Spleen (tissue), 11 donors: Measurements from ENCODE around the gene IMPDH1. TPM values are rescaled to one million over a fixed set of nuclear protein-coding genes. Genes with fewer than 3 reads are reported as not detected.
A peak's percentile ranks its signal among the peaks of the same experiment; 100 is the strongest.

Experiments used
- DNase-seq: peaks from one replicate; pipeline ENCODE4 v3.0.0-alpha.2; 2020
- H3K27ac ChIP-seq, 8 donors: fragments of 200-600 bp; sonication (generic) in 7 of 8; 1 replicate in 4 of 8; 2 replicates in 4 of 8; pipeline versions ENCODE4 v1.5.0 to v1.8.0; 2016 to 2021; ENCODE audit warnings: inconsistent platforms in 4 of 8, mild to moderate bottlenecking in 4 of 8, moderate library complexity in 1 of 8
- H3K27me3 ChIP-seq, 7 donors: fragments of 200-600 bp; sonication (generic) in 6 of 7; replicated peaks in 1 of 7; 1 replicate in 4 of 7; 2 replicates in 3 of 7; pipeline versions ENCODE4 v1.5.0 to v1.8.0; 2016 to 2021; ENCODE audit warnings: inconsistent platforms in 3 of 7, mild to moderate bottlenecking in 1 of 7
- H3K36me3 ChIP-seq, 6 donors: fragments of 200-600 bp; sonication (generic) in 5 of 6; 1 replicate in 4 of 6; 2 replicates in 2 of 6; pipeline versions ENCODE4 v1.5.0 to v1.8.0; 2016 to 2021; ENCODE audit warnings: inconsistent platforms in 2 of 6
- H3K4me1 ChIP-seq, 6 donors: fragments of 200-600 bp; sonication (generic) in 5 of 6; 1 replicate in 3 of 6; 2 replicates in 3 of 6; pipeline versions ENCODE4 v1.5.0 to v1.8.0; 2016 to 2021; ENCODE audit warnings: inconsistent platforms in 3 of 6
- H3K4me3 ChIP-seq, 8 donors: fragments of 200-600 bp; sonication (generic) in 7 of 8; 1 replicate in 4 of 8; 2 replicates in 4 of 8; pipeline versions ENCODE4 v1.5.0 to v1.8.0; 2016 to 2021; ENCODE audit warnings: inconsistent platforms in 4 of 8, mild to moderate bottlenecking in 4 of 8, moderate library complexity in 2 of 8
- H3K9me3 ChIP-seq, 8 donors: fragments of 200-600 bp; sonication (generic) in 7 of 8; 1 replicate in 4 of 8; 2 replicates in 4 of 8; pipeline versions ENCODE4 v1.5.0 to v1.8.0; 2016 to 2021; ENCODE audit warnings: inconsistent platforms in 4 of 8
- POLR2A ChIP-seq, 3 donors: fragments of 450-650 bp; IDR thresholded peaks; one replicate each; pipeline ENCODE4 v1.5.1; 2017; ENCODE audit warnings: antibody characterized with exemption in 3 of 3, mild to moderate bottlenecking in 1 of 3
- POLR2AphosphoS5 ChIP-seq, 3 donors: sonication (generic); formaldehyde crosslinking; IDR thresholded peaks; one replicate each; pipeline ENCODE4 v1.5.1; 2017; ENCODE audit warnings: antibody characterized with exemption in 3 of 3
- WGBS, 5 donors: extraction: QIAGEN DNeasy Blood & Tissue Kit in 3 of 5; methylation state at CpG; one replicate each; pipeline versions ENCODE4 v1.1.5 to v1.1.7; 2013 to 2018; 5-methylcytosine and 5-hydroxymethylcytosine counted together
- intact Hi-C: fragments of 100-400 bp; cut with DNase I; formaldehyde crosslinking; loops from one replicate; pipeline ENCODE4 v1.15.0; 2023; ENCODE audit warnings: low total_unique reads
- polyA plus RNA-seq, 3 donors: library from polyadenylated mRNA; stranded (reverse); fragments of 200-250 nt; gene quantifications; one replicate each; pipeline ENCODE4 v1.2.1, GENCODE V29; 2013
- total RNA-seq, 7 donors: library from RNA; depleted of rRNA in 3 of 7; stranded (reverse); fragments of >200 nt in 3 of 7; fragmentation: NEBNext Ultra II Directional in 4 of 7; extraction: Animal tissue kit (Norgen Biotek cat#: 25700) in 4 of 7; gene quantifications; one replicate each; pipeline versions ENCODE4 v1.1.0 to v1.2.1, GENCODE V29; 2016 to 2021
- TF ChIP-seq, protein P1 (sequence below), 11 experiments: fragments of 200-600 bp in 7 of 11; fragments of 450-650 bp in 4 of 11; sonication (generic) in 4 of 11; IDR thresholded peaks in 8 of 11; conservative IDR thresholded peaks in 3 of 11; 1 replicate in 7 of 11; 2 replicates in 4 of 11; pipeline versions ENCODE4 v1.4.0 to v1.8.0; 2016 to 2021; ENCODE audit warnings: antibody characterized with exemption in 11 of 11, inconsistent platforms in 4 of 11, mild to moderate bottlenecking in 1 of 11
- donor health status: healthy with polysubstance abuse.
- donor health status: DM: no; HTN: no; CAD: no; lungs with moderate emphysema.
- donor health status: DM: no; HTN: no; CAD: no.
- donor health status: Bipolar disorder and iron deficiency.
- donor health status: healthy.
- donor health status: DM: no; HTN: no; CAD: no.
- donor health status: DM: yes; HTN: yes; CAD: no.

Gene IMPDH1
- total and polyA plus RNA-seq, 10 donors = 29.9 to 120 (median 83.1) TPM

DNA sequence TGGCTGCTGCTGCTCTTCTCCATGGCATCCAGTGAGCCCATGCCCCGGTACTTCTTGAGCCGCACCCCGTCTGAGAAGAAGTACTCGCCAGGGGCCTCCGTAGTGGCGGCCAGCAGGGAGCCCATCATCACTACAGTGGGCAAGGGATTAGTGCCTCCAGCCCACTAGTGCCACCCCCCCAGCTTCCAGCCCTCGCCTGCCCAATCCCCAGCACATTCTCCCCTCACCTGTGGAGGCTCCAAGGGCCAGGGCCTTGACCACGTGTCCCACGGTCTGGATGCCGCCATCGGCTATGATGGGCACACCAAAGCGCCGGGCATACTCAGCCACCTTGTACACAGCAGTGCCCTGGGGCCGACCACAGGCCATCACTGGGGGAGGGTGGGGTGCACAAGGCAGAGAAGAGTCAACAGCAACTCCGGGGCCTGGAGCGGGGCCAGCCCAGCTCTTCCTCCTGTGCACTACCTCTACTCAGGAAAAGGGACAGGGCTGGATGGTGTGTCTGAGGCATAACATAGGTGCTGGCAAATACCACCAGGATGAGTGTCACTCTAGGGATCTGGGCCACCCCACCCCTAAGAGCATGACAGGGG lies 14.8 kb downstream of the IMPDH1 start:
- H3K27me3 ChIP-seq = no peaks in the 10 kb centered on the region
- WGBS, 5 donors = 94 to 97% (median 96%) methylated on average over 11 to 16 of the region's 16 CpGs
- H3K36me3 ChIP-seq = peaks cover 2 to 91% (median 76%) of the 10 kb centered on the region in 6 donors
- no peak overlapping the region for H3K4me3 ChIP-seq
- no peak overlapping the region for H3K27ac ChIP-seq
- no peak for DNase-seq
- intact Hi-C loops = no loop called here
- no peaks in the 10 kb centered on the region for H3K9me3 ChIP-seq
- TF ChIP-seq, protein P1, sequence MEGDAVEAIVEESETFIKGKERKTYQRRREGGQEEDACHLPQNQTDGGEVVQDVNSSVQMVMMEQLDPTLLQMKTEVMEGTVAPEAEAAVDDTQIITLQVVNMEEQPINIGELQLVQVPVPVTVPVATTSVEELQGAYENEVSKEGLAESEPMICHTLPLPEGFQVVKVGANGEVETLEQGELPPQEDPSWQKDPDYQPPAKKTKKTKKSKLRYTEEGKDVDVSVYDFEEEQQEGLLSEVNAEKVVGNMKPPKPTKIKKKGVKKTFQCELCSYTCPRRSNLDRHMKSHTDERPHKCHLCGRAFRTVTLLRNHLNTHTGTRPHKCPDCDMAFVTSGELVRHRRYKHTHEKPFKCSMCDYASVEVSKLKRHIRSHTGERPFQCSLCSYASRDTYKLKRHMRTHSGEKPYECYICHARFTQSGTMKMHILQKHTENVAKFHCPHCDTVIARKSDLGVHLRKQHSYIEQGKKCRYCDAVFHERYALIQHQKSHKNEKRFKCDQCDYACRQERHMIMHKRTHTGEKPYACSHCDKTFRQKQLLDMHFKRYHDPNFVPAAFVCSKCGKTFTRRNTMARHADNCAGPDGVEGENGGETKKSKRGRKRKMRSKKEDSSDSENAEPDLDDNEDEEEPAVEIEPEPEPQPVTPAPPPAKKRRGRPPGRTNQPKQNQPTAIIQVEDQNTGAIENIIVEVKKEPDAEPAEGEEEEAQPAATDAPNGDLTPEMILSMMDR (IDR thresholded peaks at IDR 0.05 in 8 of 11, conservative IDR thresholded peaks at IDR 0.05 in 3 of 11) = no peak
- TF ChIP-seq POLR2AphosphoS5 (IDR thresholded peaks at IDR 0.05) (no peak), POLR2A (IDR thresholded peaks at IDR 0.05) (no peak)
- no peaks in the 10 kb centered on the region for H3K4me1 ChIP-seq

- TF ChIP-seq POLR2A (IDR thresholded peaks at IDR 0.05) = no peak
- TF ChIP-seq POLR2AphosphoS5 (IDR thresholded peaks at IDR 0.05) = peak in 1 of 3 donors; percentile 38
- Histone ChIP-seq H3K27me3 (peaks cover 0 to 10% (median 0%) of the 10 kb centered on the region in 7 donors), H3K4me3 (no peak overlapping the region), H3K9me3 (no peaks in the 10 kb centered on the region), H3K27ac (no peak overlapping the region), H3K36me3 (peaks cover 2 to 78% (median 66%) of the 10 kb centered on the region in 6 donors), H3K4me1 (no peaks in the 10 kb centered on the region)
- WGBS, 5 donors = 91 to 97% (median 94%) methylated on average over 14 to 23 of the region's 23 CpGs
- DNase-seq = no peak
- intact Hi-C loops = no loop called here
Measured at GRCh38 chr7:128393526-128394330, 16.1 kb downstream of the IMPDH1 start.

- Histone ChIP-seq H3K36me3 (peaks cover 2 to 67% (median 58%) of the 10 kb centered on the region in 6 donors), H3K27ac (no peak overlapping the region), H3K4me3 (no peak overlapping the region), H3K9me3 (no peaks in the 10 kb centered on the region), H3K27me3 (peaks cover 0 to 20% (median 0%) of the 10 kb centered on the region in 7 donors), H3K4me1 (peaks cover 0 to 7% (median 3%) of the 10 kb centered on the region in 6 donors)
- no peak for DNase-seq
- intact Hi-C loops = no loop called here
- WGBS, 5 donors = 91 to 98% (median 96%) methylated on average over 11 to 18 of the region's 18 CpGs
- TF ChIP-seq, protein P1 (IDR thresholded peaks at IDR 0.05 in 8 of 11, conservative IDR thresholded peaks at IDR 0.05 in 3 of 11) = no peak
- no peak for TF ChIP-seq POLR2AphosphoS5 (IDR thresholded peaks at IDR 0.05)
- TF ChIP-seq POLR2A (IDR thresholded peaks at IDR 0.05) = no peak
Measured at GRCh38 chr7:128392446-128393327, 17.1 kb downstream of the IMPDH1 start.

DNA sequence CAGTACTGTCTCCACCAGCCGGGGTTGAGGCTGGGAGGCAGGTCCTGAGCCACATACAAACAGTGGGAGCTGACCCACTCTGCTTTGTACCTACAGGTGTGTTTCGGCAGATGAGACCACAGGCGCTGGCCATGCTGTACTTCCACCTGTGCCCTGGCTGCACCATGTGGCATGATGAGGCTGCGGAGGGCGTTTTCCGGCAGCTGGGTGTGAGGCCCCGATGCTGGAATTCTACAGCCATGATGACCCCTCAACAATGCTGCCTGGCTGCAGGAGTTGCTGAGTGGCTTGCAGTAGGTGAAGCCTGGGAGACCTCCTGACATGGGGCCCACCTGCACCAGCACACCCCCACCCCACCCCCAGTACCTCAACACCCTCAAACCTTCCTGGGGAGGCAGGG lies 18.0 kb downstream of the IMPDH1 start:
- TF ChIP-seq, protein P1 (IDR thresholded peaks at IDR 0.05 in 8 of 11, conservative IDR thresholded peaks at IDR 0.05 in 3 of 11) = no peak
- peak in 1 of 3 donors; percentile 33 for TF ChIP-seq POLR2AphosphoS5 (IDR thresholded peaks at IDR 0.05)
- intact Hi-C loops = no loop called here
- 92 to 100% (median 95%) methylated on average over 5 to 7 of the region's 7 CpGs for WGBS, 5 donors
- H3K27ac ChIP-seq = no peak overlapping the region
- peaks cover 0 to 13% (median 8%) of the 10 kb centered on the region in 6 donors for H3K4me1 ChIP-seq
- DNase-seq = no peak
- H3K9me3 ChIP-seq = no peaks in the 10 kb centered on the region
- no peak overlapping the region for H3K4me3 ChIP-seq
- peaks cover 0 to 24% (median 0%) of the 10 kb centered on the region in 7 donors for H3K27me3 ChIP-seq
- H3K36me3 ChIP-seq = peaks cover 2 to 59% (median 50%) of the 10 kb centered on the region in 6 donors
